ENCODE results near the gene CHMP1A.
A peak's percentile ranks its signal among the peaks of the same experiment; 100 is the strongest.
"Not testable (repeated sequence)": the region's sequence is repeated elsewhere in the genome, so short reads cannot be mapped to it uniquely, and the experiment has no call there.

The CHMP1A gene

GRCh38 chr16:89656435-89657121 lies 930 bp downstream of the CHMP1A start:
- no peak for DNase-seq

- no peak for DNase-seq
These were observed 2.4 kb downstream of the CHMP1A start for GRCh38 chr16:89655062-89655643.

DNA sequence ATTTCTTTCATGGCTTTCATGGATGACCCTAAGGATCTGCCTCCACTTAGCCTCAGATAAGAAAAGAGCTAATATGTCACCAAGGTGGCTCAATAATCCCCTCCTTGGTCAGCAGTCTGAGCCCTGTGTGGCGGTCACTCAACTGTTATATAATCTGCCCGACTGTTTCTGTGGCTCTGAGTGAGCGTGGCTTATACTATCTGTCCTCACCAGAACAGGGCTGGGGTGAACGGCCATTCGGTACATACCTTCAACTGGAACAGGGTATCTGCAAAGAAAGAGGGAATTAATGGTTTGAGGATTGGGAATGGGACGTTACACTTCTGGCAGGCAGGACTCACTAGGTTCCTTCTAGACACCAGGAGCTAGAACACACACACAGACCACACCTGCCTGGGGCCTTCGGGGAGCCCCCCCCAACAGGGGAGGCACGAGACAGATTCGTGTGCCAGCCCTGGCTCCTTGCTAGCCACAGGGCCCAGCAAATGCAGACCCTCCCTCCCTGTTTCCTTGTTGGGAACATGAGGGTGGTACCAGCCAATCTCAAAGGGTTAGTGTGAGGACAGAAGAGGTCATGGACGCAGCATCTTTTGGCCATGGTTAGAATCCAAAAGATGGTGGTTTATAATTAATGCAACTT lies 3.7 kb downstream of the CHMP1A start:
- no peak for DNase-seq

DNA sequence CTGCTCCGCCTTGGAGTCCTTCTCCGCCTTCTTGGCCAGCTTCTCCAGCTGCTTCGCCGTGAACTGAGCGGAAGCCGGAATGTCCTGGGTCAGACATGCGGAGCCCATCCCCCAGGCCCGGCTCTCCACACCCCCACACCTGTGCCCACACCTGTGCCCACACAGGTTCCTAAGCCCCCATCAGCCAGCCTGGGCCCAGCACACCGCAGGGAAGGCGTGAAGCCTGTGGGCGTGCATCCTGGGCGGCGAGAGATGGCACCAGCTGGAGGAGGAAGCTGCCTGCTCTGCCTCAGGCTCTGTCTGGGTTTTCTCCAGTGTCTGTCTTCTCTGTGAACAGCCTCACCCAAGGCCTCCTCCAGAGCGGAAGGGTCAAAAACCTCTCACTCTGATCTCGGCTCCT lies 5.9 kb downstream of the CHMP1A start:
- DNase-seq = no peak

- DNase-seq = no peak
These were observed 10.6 kb downstream of the CHMP1A start for GRCh38 chr16:89646906-89647305.

GRCh38 chr16:89646270-89646669 lies 11.2 kb downstream of the CHMP1A start:
- DNase-seq = no peak

DNA sequence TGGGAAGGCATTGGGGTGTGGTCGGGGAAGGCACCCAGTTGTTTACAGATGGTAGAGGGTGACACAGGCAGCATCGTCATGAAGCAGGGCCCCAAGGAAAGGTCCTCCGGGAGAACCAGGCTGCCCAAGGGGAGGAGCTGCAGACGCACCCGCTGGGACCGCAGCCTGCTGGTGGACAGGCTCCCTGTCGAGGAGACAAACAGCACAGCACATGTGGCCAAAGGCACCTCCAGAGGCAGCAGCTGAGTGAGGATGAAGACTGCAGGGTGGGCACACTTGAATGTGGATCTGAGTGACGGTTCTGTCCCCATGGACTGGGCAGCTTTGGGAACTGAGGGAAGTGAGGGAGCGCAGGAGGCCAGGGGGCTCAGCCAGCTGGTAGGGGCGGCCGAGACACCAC lies 12.4 kb downstream of the CHMP1A start:
- no peak for DNase-seq

GRCh38 chr16:89643769-89644300 lies 13.7 kb downstream of the CHMP1A start:
- DNase-seq = no peak

GRCh38 chr16:89642574-89642973 lies 14.9 kb downstream of the CHMP1A start:
- DNase-seq = no peak

DNA sequence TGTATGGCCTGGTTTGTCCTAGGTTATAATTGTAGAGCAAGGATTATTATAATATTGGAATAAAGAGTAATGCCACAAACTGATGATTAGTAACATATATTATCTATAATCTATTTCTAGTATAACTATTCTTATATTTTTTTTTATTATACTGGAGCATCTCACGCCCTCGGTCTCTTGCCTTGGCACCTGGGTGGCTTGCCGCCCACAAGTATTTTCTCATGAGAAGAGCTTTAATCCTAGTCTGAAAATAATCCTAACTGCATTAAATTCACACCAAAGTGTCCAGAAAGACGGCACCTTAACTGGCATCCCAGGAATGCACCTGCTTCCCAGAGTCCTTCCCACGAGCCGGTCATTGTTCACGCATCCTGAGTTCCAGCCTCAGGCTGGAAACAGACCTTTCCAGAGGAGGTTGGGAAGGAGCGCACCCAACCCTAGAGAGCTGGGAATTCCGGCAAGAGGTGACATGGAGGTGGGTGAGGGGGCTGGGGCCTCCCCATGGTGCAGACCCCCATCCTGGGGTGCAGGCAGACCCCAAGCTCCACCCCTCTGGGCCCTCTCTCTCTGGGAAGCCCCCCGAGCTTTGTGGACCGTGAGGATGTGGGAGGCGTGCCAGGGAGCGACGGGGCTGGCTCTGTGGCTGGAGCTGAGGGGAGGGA lies 15.9 kb downstream of the CHMP1A start:
- DNase-seq = no peak

DNA sequence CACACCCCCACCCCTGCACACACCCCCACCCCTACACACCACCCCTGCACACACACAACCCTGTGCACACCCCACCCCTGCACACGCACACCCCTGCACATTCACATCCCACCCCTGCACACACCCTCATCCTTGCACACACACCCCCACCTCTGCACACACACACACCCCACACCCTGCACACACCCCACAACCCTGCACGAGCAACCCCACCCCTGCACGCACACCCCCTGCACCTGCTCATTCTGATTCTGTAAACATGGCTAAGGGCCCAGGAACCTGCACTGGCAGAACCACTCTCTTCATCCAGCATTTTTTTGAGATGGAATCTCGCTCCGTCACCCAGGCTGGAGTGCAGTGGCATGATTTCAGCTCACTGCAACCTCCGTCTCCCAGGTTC lies 18.1 kb downstream of the CHMP1A start:
- no peak for DNase-seq

DNA sequence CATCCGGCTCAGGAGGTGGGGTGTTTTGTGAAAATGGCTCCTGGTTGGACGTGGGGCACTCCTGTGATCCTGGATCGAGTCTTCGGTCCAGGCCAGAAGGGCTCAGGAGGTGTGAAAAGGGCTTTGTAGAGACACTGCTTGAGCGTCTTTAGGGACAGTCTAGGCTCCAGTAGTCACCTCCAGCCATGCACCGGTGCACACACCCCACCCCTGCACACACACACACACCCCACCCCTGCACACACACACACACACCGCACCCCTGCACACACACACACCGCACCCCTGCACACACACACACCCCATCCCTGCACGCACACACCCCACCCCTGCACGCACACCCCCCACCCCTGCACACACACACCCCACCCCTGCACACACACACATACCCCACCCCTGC lies 19.1 kb downstream of the CHMP1A start:
- no peak for DNase-seq

DNA sequence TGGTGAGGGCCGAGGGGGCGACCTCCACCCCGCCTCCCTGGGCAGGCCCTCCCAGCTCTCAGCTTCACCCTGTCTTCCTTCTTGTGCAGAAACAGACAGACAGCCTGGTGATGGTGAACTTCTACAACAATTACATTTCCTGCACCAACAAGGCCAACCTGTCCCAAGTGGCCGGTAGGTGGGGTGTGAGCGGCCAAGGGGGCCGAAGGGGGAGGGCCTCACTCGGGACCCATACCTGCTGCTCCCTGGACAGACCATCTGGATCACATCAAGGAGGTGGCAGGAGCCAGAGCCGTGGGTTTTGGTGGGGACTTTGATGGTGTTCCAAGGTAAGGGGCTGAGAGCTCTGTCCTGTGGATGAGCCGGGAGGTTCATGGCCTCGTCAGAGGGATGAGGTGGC lies 20.1 kb downstream of the CHMP1A start:
- no peak for DNase-seq

- no peak for DNase-seq
These were observed 20.8 kb downstream of the CHMP1A start for GRCh38 chr16:89636663-89637062.

- not testable (repeated sequence) for DNase-seq
These were observed 22.8 kb downstream of the CHMP1A start for GRCh38 chr16:89634463-89635385.

GRCh38 chr16:89633064-89633631 lies 24.4 kb downstream of the CHMP1A start:
- peak; percentile 95 for DNase-seq

GRCh38 chr16:89629827-89630610 lies 27.5 kb downstream of the CHMP1A start:
- DNase-seq = no peak

DNA sequence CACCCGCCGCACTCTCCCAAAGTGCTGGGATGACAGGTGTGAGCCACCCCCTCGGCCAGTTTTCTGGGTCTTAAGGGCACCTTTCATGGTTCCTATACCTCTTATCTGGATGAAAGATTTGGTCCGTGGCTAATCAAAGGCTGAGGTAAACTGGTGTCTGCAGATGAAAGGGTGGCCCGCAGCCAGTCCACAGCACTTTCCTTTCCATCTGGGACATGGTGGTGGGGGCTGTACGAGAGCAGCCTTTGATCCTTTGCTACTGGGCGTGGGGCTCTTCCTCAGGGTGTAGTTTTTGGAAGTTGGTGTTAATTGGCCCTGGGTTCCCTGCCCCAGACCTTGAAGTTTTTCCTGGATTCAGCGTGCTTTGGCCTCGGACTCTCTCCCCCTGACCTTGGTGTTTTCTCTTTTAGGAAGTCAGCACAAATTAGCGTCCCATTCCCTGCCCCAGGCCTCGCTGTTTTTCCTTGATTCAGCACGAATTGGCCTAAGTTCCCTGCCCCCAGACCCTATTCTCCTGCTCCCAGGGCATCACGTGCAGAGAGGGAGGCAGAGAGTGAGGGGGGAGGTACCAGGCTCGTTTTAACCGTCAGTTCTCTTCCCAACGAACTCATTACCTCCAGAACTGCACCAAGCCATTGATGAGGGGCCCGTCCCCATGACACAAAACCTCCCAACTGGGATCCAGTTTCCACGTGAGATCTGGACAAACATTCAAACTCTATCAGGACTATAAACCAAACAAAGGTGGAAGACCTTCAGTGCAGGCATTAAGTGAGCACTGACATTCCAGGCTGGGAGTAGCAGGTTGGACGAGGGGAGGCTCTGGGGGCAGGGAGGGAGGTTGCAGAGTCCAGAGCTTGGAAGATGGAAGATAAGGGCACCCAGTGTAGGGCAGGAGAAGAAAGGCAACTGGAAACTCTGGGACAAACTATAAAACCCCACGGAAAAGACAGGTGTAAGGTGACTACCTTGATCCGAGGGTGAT lies 32.4 kb downstream of the CHMP1A start:
- no peak for DNase-seq

GRCh38 chr16:89623511-89624261 lies 33.8 kb downstream of the CHMP1A start:
- DNase-seq = peak; percentile 27

Measured in EL (cell line).